DMS114 treated with DMSO at 0.1 percent for 48 hours (cell line): ENCODE results near the gene ESAM.

Source experiments
- DNase-seq: peaks from one replicate; lab custom pipeline; 2025; ENCODE audit not compliant: unreplicated experiment; lab: John Stamatoyannopoulos, UW

Gene ESAM

DNA sequence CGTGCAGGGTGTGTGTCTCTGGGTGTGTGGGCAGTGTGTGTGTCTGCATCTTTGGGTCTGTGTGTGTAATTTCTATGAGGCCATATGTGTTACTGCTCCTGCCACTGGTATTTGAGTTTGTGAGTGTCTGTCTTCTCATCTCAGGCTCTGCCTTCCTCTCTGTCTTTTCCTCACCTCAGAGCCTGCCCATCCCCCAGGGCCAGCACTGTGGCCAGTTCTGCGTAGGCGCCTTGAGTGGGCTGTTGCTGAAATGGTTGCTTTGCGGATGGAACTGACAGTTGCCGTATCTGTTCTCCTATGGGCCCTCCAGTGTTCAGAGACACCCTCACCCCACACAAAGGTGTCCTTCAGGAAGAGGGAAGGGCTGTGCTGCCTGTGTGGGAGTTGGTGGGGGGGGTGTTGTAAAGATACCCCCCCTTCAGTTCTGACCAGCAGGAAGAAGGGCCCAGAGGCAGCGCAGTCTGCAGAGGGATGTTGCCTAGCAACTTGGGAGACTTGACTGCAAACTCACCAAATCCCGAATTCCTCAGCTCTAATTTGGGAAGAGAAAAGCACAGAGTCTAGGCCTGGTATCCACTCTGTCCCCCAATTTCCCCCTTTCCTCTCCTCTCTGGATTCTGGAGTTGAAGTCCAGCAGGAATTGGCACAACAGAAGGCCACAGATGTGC lies 24.3 kb downstream of the ESAM start:
- no peak for DNase-seq

DNA sequence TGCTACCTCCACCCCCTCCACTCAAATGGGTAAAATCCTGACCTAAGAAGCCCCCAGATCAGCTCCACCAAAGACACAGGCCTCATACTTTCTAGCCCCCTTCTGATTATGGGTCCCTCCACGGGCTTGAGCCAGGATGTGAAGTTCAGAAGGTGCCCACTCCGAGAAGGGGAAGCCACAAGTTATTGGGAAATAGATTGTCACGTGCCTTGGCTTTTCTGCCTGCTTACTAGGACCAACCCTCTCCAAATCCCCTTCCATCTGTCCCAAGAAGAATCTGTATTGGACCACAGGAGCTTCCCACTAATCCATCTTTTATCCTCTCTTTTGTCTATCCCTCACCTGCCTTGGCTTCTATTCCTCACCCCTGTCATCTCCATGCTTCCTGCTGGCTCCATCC lies 25.4 kb downstream of the ESAM start:
- DNase-seq: no peak

- no peak for DNase-seq
Observed at GRCh38 chr11:124732230-124732629, 29.9 kb downstream of the ESAM start.

GRCh38 chr11:124729571-124729970 lies 32.5 kb downstream of the ESAM start:
- DNase-seq: no peak

GRCh38 chr11:124728134-124728533 lies 34.0 kb downstream of the ESAM start:
- DNase-seq: no peak

DNA sequence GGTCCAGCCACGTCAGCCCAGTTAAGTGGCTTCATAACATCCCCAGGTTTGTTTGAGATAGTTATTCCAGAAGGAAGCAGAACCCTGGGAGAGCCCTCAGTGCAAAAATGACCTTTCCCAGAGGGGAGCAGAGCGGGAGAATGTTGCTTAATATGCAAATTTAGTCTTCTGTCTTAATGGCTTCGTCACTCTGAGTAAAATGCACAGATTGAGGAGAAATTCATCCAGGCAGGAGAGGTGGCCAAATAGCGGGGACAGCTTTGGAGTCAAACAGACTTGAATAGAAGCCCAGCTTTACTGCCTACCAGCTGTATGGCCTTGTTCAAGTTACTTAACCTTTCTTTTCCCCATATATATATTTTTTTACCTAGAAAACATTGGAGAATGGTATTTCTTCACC lies 34.6 kb downstream of the ESAM start:
- no peak for DNase-seq

- DNase-seq: no peak
Observed at GRCh38 chr11:124725719-124726105, 36.4 kb downstream of the ESAM start.

- no peak for DNase-seq
Observed at GRCh38 chr11:124724979-124725718, 36.9 kb downstream of the ESAM start.

GRCh38 chr11:124722176-124722575 lies 39.9 kb downstream of the ESAM start:
- DNase-seq: no peak

DNA sequence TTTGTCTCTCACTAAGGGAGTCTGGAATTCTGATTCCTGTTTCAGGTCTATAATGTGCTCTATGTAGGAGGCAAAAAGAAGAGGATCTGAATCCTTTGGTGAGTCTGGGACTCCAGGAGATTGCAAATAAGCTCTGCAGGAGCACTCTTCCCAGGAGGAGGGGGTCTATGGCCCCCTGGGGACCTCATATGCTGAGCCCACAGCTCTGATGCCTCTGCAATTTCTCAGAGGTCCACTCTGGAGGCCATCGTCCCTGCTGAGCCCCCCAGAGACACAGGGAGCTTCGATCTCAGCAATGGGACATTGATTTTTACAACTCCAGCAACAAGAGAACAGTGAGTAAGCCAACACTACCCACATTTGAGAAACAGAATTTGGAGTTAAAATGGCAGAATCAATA lies 42.6 kb downstream of the ESAM start:
- no peak for DNase-seq

GRCh38 chr11:124718801-124719200 lies 43.3 kb downstream of the ESAM start:
- DNase-seq: no peak

GRCh38 chr11:124717786-124718651 lies 44.1 kb downstream of the ESAM start:
- no peak for DNase-seq

DNA sequence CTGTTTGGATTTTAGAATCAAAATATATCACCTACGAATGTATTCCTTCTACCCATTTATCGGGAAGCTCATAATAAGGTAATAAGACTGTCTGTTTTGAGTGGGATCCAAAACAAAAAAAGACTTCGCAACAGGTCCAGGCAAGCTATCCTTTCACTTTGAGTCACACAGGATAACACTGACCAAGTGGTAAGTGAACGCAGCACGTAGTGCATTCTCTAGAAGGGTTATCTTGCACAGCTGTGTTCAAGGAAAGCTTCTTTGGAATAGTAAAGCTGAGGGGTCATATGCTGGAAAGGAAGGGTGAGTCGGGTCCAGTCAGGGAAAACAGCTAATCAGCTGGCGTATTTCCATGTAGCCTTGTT lies 44.7 kb downstream of the ESAM start:
- no peak for DNase-seq

- no peak for DNase-seq
Observed at GRCh38 chr11:124716591-124716990, 45.5 kb downstream of the ESAM start.

DNA sequence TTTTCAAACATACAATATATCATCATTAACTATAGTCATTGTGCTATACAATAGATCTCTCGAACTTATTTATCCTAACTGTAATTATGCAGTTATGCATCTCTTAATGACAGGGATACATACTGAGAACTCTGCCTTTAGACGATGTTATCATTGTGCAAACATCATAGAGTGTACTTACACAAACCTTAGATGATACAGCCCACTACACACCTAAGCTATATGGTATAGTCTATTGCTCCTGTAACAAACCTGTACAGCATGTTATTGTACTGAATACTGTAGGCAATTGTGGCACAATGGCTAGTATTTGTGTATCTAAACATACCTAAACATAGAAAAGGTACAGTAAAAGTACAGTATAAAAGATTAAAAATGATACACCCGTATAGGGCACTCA lies 49.7 kb downstream of the ESAM start:
- no peak for DNase-seq

DNA sequence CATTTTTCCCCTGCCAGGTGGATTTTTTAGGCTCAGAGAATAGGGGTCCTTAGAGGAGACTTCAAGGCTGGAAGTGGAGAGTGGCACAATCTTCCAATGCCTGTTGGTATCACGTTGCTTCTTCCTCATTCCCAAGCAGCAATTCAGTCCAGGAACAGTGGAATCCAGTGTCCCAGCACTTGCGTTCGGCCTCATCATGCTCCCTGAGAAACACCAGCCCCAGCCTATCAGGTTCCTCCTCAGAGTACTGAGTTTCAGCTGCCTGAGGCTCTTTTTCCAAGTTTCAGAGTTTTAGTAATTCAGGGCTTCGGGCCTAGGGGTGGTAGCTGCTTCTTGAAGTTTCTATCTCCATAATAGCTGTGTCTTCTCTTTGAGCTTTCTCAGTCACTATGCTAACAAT lies 54.3 kb downstream of the ESAM start:
- DNase-seq: no peak
